Progenitor cell of endocrine pancreas (in vitro differentiated cells): ENCODE data around the gene PER2. TPM values are rescaled to one million over a fixed set of nuclear protein-coding genes. Genes with fewer than 3 reads are reported as not detected.
A peak's percentile ranks its signal among the peaks of the same experiment; 100 is the strongest.

Experiments used
- DNase-seq: peaks from one replicate; pipeline ENCODE4 v3.0.0; 2021; ENCODE audit warnings: low spot score; ENCODE audit not compliant: unreplicated experiment
- H3K27ac Mint-ChIP-seq: 2 replicates; pipeline ENCODE4 v1.8.0; 2021; ENCODE audit warnings: mild to moderate bottlenecking, moderate library complexity, mixed read lengths
- H3K27me3 Mint-ChIP-seq: 2 replicates; pipeline ENCODE4 v1.8.0; 2021; ENCODE audit warnings: mixed read lengths
- H3K36me3 Mint-ChIP-seq: 2 replicates; pipeline ENCODE4 v1.8.0; 2022; ENCODE audit warnings: mixed read lengths; ENCODE audit not compliant: insufficient read depth
- H3K4me1 Mint-ChIP-seq: 2 replicates; pipeline ENCODE4 v1.8.0; 2021; ENCODE audit warnings: low read depth, mixed read lengths
- H3K4me3 Mint-ChIP-seq: 2 replicates; pipeline ENCODE4 v1.8.0; 2021; ENCODE audit warnings: low read depth, mild to moderate bottlenecking, moderate library complexity, mixed read lengths
- H3K9me3 Mint-ChIP-seq: 2 replicates; pipeline ENCODE4 v1.8.0; 2021; ENCODE audit warnings: low read depth, mixed read lengths
- CTCF ChIP-seq: fragments of 200-600 bp; sonication (generic); IDR thresholded peaks from one replicate; pipeline ENCODE4 v1.5.0; 2021; ENCODE audit warnings: antibody characterized with exemption, mild to moderate bottlenecking; ENCODE audit not compliant: unreplicated experiment
- total RNA-seq: library from RNA; stranded (reverse); gene quantifications from 2 replicates; pipeline ENCODE4 v1.2.1, GENCODE V29; 2021

The PER2 gene
- total RNA-seq, 1 donor from 2014 or later = 20.2 TPM

GRCh38 chr2:238220892-238221521 is 67.4 kb downstream of the PER2 start:
- DNase-seq = no peak
- peaks cover 2% of the 10 kb centered on the region for H3K36me3 Mint-ChIP-seq
- no peak overlapping the region for H3K27ac Mint-ChIP-seq
- H3K4me3 Mint-ChIP-seq = no peak overlapping the region
- no peaks in the 10 kb centered on the region for H3K27me3 Mint-ChIP-seq
- TF ChIP-seq CTCF = no peak
- no peaks in the 10 kb centered on the region for H3K9me3 Mint-ChIP-seq
- peaks cover 2% of the 10 kb centered on the region for H3K4me1 Mint-ChIP-seq

- Mint-ChIP-seq H3K9me3 (no peaks in the 10 kb centered on the region), H3K27ac (no peak overlapping the region), H3K4me1 (peaks cover 2% of the 10 kb centered on the region)
Observed at GRCh38 chr2:238220274-238220891, 68.0 kb downstream of the PER2 start.

GRCh38 chr2:238216651-238217184 is 71.7 kb downstream of the PER2 start:
- peaks cover 3% of the 10 kb centered on the region for H3K27me3 Mint-ChIP-seq
- no peak overlapping the region for H3K4me3 Mint-ChIP-seq
- H3K27ac Mint-ChIP-seq = peak overlapping the region; percentile 76
- peaks cover 3% of the 10 kb centered on the region for H3K9me3 Mint-ChIP-seq
- DNase-seq = no peak
- no peak for TF ChIP-seq CTCF
- H3K36me3 Mint-ChIP-seq = no peaks in the 10 kb centered on the region
- peaks cover 2% of the 10 kb centered on the region for H3K4me1 Mint-ChIP-seq

More at GRCh38 chr2:238220274-238220891, 68.0 kb downstream of the PER2 start:
- Mint-ChIP-seq H3K4me3 (no peak overlapping the region), H3K36me3 (peaks cover under 1% of the 10 kb centered on the region), H3K27me3 (no peaks in the 10 kb centered on the region)
- no peak for TF ChIP-seq CTCF
- no peak for DNase-seq

- Mint-ChIP-seq H3K36me3 (peaks cover 1% of the 10 kb centered on the region), H3K4me3 (no peak overlapping the region), H3K4me1 (peaks cover 6% of the 10 kb centered on the region), H3K9me3 (peaks cover 8% of the 10 kb centered on the region), H3K27ac (no peak overlapping the region), H3K27me3 (peaks cover 3% of the 10 kb centered on the region)
- TF ChIP-seq CTCF = no peak
- no peak for DNase-seq
Observed at GRCh38 chr2:238207006-238207405, 81.4 kb downstream of the PER2 start.

GRCh38 chr2:238203973-238204683 is 84.3 kb downstream of the PER2 start:
- Mint-ChIP-seq H3K4me1 (peaks cover 19% of the 10 kb centered on the region), H3K27ac (peak overlapping the region; percentile 70)

More at GRCh38 chr2:238203973-238204683, 84.3 kb downstream of the PER2 start:
- Mint-ChIP-seq H3K27me3 (no peaks in the 10 kb centered on the region), H3K9me3 (peaks cover 8% of the 10 kb centered on the region), H3K4me3 (peak overlapping the region; percentile 77), H3K36me3 (peaks cover 1% of the 10 kb centered on the region)
- DNase-seq = no peak
- TF ChIP-seq CTCF = no peak
